IPS DF 4.7 (cell line): Measurements from ENCODE around the gene CDC45.
"Not testable (repeated sequence)": the region's sequence is repeated elsewhere in the genome, so short reads cannot be mapped to it uniquely, and the experiment has no call there.

Experiments
- DNase-seq: peaks from one replicate; pipeline ENCODE4 v3.0.0-alpha.2; 2013; ENCODE audit warnings: low spot score; ENCODE audit errors: extremely low read depth

The CDC45 gene

DNA sequence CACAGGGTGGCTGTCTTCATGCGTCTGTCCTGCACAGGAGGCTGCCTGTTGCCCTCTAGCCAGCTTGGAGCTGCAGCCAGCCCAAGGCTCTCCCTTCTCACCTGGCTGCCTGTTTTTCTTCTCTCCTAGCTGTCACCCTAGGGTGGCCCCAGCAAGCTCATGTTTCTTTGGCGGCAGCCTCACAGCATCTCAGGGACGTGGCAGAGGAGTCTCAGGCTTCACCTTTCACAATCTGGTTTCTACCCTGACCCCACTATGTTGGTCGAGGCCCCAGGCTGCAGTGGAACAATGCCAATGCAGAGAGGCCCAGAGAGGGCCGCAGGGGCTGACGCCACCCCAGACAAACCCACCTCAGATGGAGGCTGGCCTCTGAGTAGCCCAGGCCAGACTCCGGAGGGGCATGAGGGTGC is 47.0 kb downstream of the CDC45 start:
- DNase-seq = no peak

DNA sequence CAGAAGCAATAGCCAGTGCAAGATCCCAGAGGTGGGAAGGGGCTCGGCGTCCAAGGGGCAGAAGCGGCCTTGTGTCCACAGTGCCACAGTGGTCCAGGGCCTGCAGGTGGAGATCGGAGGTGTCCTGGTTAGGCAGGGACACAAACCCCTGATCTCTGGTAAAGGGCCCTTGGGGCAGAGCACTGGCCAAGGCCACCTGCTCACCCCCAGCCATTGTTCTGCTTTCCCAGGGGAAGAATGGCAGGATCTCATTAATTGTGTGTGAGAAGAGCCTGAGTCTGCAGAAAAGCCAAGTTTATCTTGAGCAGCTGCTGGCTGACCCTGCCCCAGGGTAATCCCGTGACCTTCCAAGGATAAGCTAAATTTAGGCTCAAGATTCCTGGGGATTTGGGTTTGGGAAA is 47.6 kb downstream of the CDC45 start:
- DNase-seq = no peak

DNA sequence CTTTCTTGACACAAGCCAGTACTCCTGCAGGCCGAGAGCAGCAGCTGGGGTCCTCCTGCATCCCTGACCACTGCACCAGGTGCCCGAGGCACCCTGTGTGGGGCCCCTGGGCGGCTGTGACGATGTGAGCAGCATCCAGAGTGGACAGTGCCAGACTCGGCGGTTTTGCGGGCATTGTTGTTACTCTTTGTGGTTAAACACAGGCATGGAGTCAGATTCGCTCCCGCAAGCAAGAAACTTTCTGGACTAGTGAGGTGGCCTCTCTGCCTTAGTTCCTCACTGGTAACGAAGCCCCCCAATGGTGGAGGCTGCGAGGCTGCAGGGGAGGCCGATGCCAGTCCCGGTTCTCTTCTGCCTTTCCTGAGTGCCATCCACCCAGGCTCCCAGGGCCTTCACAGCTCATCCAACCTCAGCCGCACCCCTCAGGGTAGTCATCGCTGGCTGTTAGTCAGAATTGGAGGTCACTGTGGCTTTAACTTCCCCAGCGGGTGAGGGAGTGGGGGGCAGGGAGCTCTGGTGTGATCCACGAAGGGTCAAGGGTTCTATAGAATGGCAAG is 48.2 kb downstream of the CDC45 start:
- no peak for DNase-seq

DNA sequence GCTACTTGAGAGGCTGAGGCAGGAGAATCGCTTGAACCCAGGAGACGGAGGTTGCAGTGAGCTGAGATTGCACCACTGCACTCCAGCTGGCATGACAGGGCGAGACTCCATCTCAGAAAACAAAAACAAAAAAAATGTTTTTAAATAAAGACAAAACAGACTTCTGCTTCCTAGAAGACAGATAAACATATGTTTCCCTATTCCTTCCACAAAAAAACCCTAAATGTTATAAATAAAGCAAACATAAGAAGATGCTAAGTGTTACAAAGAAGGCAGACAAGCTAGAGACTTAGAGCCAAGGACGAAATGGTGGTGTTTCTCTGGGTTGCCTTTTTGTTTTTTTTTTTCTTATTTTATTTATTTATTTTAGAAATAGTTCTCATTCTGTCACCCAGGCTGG is 50.1 kb downstream of the CDC45 start:
- no peak for DNase-seq

DNA sequence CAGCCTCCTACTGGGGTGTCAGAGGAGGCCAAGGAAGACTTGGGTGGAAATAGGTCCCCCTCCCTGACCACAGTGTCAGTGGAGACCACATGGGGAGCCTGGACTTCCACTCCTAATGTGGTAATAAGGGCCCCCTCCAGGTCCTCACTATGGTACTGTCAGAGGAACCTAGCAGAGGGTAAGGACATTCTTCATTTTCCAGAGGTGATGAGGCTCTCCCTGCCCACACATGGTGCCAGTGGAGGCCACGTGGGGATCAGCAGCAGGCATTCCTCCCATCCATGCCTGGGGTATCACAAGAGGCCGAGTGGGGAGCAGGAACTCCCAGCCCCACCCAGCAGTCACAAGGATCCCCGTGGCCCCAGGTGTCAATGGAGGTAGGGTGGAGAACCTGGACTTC is 51.0 kb downstream of the CDC45 start:
- no peak for DNase-seq

DNA sequence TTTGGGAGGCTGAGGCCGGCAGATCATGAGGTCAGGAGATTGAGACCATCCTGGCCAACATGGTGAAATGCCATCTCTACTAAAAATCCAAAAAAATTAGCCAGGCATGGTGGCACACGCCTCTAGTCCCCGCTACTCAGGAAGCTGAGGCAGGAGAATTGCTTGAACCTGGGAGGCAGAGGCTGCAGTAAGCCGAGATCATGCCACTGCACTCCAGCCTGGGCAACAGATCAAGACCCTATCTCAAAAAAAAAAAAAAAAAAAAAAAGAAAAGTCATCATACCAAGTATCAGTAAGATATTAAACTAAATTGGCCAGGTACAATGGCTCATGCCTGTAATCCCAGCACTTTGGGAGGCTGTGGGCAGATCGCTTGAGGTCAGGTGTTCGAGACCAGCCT is 51.6 kb downstream of the CDC45 start:
- not testable (repeated sequence) for DNase-seq

DNA sequence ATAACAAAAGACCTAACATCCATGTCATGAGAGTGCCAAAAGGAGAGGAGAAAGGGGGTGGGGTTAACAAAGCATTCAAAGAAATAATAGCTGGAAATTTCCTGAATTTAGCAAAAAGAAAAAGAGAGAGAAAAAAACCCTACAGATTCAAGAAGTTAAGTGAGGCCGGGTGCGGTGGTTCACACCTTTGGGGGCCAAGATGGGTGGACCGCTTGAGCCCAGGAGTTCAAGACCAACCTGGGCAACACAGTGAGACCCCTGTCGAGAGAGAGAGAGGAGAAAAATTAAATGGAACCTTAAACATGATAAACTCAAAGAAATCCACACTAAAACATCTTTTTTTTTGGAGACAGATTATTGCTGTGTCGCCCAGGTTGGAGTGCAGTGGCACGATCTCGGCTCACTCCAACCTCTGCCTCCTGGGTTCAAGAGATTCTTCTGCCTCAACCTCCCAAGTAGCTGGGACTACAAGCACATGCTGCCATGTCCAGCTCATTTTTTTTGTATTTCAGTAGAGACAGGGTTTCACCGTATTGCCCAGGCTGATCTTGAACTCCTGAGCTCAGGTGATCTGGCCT is 53.4 kb downstream of the CDC45 start:
- no peak for DNase-seq

DNA sequence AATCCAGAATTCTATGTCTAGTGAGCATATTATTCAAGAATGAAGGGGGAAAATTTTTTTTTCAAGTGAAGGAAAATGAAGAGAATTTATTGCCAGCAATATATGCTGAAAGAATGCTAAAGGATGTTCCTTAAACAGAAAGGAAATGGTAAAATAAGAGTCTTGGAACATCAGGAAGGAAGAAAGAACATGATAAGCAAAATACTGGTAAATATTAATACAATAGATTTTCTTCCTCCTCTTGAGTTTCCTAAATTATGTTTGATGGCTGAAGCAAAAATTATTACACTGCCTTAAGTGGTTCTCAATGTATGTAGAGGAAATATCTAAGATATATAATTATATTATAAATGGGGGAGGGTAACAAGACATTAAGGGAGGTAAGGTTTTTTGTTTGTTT is 54.1 kb downstream of the CDC45 start:
- no peak for DNase-seq

DNA sequence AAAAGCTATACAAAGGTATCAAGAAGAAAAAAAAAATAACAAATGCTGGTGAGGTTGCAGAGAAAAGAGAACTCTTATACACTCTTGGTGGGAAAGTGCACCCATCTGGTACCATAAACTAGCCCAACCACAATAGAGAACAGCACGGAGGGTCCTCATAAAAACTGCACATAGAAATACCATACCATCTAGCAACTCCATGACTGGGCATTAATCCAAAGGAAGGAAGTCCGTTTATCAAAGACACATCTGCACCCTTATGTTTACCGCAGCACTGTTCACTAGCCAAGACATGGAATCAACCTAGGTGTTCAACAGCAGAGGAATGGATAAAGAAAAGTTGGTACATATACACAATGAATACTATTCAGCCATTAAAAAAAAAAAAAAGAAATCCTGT is 55.3 kb downstream of the CDC45 start:
- DNase-seq = no peak

DNA sequence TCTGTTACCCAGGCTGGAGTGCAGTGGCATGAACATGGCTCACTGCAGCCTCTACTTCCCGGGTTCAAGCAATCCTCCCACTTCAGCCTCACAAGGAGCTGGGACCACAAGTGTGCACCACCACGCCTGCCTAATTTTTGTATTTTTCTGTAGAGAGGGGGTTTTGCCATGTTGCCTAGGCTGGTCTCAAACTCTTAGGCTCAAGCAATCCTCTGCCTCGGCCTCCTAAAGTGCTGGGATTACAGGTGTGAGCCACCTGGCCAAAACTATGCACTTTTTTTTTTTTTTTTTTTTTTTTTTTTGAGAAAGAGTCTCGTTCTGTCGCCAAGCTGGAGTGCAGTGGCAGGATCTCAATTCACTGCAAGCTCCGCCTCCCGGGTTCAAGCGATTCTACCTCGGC is 56.8 kb downstream of the CDC45 start:
- no peak for DNase-seq

DNA sequence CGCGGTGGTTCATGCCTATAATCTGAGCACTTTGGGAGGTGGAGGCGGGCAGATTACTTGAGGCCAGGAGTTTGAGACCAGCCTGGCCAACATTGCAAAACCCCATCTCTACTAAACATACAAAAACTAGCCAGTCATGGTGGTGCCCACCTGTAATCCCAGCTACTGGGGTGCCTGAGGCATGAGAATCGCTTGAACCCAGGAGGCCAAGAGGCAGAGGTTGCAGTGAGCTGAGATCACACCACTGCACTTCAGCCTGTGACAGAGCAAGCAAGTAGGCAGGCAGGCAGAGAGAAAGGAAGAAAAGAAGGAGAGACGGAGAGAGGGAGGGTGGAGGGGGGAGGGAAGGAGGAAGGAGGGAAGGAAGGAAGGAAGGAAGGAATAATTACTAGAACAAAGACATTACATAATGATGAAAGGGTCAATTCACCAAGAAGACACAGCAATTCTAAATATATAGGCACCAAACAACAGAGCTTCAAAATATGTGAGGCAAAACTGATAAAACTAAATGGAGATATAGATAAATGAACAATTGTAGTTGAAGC is 58.3 kb downstream of the CDC45 start:
- no peak for DNase-seq

DNA sequence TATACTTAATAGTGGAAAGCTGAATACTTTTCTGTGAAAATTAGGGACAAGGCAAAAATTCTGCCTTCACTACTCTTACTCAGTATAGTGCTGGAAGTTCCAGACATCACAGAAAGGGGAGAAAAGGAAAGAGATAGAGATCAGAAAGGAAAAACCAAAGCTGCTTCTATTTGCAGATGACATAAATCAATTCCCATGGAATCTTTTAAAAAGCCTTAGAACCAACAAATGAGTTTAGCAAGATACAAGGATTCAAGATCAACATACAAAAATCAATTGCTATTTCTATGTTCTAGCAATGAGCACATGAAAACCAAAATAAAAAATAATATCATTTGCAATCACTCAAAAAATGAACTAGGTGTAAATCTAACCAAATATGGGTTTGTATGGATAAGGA is 60.7 kb downstream of the CDC45 start:
- no peak for DNase-seq

DNA sequence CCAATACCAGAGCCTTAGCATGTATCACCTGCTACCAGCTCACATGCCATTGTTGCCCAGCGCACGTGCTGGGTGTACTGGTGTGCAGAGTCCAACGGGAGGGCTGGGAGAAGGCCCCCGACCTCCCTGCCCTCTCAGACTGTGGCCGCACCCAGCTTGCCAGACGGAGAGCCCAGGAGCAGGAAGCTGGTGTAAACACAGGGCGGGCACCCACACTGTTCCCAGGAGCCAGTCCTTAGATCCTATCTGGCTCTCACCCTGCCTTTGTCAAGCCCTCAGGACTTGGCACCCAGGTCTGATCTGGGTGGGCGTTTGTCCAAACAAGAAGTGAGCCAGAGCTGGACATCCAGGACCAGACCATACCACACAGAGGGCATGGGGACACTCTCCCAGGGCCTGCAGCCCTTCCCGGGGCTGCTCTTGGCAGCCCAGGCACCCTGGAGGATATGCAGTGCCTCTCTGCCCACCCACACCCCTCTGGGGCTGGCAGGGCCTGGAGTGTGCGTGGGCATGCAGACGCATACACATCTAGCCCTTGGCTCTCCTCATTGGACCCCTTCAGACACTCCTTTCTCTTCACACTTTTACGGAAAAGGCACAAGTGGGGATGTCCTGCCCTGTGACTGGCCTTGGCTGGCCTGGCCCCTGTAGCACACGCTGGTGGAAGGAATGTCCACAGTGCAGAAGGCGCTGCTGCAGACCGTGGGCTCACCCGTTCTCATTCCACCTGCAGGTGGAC is 64.4 kb downstream of the CDC45 start:
- no peak for DNase-seq

DNA sequence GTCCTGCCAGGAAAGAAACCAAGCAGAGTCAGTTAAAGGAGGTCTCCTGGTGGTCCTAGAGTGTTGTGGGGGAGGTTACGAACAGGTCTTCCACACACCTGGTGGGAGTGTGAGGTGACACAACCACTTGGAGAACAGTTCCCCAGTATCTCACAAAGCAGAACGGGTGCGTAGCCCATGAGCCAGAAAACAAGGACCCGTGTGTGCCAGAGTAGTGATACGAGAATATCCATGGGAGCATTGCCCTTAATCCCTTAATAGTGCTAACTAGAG is 66.2 kb downstream of the CDC45 start:
- DNase-seq = no peak

DNA sequence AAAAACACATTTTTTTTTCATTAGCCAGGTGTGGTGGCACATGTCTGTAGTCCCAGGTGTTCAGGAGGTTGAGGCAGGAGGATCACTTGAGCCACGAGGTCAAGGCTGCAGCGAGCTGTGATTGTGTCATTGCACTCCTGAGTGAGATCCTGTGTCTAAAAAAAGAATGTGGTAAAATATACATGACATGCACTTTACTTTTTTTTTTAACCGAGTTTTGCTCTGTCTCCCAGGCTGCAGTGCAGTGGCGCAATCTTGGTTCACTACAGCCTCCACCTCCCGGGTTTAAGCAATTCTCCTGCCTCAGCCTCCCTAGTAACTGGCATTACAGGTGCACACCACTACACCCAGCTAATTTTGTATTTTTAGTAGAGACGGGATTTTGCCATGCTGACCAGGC is 67.0 kb downstream of the CDC45 start:
- no peak for DNase-seq

DNA sequence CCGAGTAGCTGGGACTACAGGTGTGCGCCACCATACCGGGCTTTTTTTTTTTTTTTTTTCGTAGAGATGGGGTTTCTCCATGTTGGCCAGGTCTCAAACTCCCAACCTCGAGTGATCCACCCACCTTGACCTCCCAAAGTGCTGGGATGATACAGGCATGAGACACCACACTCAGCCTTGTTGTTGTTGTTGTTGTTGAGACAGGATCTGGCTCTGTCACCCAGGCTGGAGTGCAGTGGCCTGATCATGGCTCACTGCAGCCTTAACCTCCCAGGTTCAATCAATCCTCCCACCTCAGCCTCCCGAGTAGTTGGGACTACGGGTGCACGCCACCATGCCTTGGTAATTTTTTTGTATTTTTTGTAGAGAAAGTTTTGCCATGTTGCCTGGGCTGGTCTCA is 67.9 kb downstream of the CDC45 start:
- DNase-seq = no peak

DNA sequence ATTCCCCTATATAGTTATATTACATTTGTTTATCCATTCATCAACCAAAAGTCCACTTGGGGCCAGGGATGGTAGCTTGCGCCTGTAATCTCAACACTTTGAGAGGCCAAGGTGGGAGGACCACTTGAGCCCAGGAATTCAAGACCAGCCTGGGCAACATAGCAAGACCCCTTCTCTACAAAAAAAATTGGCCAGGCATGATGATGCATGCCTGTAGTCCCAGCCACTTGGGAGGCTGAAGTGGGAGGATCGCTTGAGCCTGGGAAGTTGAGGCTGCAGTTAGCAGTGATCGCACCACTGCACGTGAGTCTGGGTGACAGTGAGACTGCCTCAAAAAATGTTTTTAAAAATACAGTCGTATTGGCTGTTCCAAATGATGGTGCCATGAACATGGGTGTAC is 68.7 kb downstream of the CDC45 start:
- DNase-seq = not testable (repeated sequence)

DNA sequence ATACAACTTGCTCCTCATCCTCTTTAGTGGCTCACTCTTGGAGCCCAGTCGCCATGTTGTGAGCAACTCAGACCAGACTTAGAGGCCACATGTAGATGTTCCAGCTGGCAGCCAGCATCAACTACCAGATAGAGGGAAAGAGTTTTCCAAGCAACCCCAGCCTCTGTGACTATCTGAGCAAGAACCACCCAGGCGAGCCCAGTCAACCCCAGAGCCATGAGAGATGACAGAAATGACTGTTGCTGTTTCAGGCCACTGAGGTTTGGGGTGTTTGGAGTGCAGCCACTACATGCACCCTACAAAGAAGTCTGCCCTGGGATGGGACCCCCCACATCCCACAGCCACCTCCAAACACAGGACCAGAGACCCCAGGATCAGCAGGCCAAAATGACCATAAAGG is 69.2 kb downstream of the CDC45 start:
- no peak for DNase-seq

DNA sequence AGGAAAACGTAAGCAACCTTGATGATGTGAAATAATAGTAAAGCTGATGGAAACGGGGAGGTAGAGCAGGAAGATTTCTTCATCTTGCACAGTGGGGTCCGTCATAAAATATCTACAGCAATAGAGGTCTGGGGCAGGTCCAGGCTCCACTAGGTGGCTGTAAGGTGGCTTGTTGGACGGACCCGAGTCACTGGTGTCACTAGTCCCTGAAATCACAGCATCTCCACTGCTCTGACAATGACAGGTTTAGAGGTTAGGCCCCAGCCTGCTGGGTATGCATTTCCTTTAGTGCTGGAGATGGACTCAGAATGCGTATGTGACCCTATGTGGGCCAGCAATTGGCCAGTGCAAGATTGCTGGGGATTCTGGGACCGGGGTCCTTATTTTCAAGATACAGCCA is 69.7 kb downstream of the CDC45 start:
- DNase-seq = no peak

DNA sequence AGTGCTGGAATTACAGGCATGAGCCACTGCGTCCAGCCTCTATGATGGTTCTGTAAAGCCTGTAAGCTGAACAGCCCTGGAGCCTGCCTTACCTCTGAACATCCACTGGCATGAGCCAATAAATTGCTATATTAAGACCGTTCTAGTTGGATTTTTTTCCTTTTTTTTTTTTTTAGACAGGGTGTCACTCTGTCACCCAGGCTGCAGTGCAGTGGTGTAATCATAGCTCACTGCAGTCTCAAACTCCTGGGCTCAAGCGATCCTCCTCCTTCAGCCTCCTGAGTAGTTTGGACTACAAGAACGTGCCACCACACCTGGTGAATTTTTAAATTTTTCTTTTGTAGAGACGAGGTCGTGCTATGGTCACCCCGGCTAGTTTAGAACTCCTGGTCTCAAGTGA is 70.7 kb downstream of the CDC45 start:
- no peak for DNase-seq

DNA sequence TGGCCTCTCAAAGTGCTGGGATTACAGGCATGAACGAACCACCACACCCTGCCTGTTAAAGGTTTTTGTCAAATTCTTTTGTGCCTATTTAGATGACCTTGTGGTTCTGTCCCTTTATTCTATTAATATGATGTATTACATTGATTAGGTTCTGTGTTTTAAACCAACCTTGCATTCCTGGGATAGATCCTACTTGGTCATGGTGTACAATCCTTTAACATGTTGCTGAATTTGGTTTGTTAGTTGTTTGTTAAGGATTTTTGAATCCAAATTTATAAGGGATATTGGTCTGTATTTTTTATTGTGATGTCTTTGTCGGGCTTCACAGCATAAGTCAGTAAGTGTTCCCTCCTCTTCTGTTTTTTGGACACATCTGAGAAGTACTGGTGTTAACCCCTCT is 73.5 kb downstream of the CDC45 start:
- no peak for DNase-seq

DNA sequence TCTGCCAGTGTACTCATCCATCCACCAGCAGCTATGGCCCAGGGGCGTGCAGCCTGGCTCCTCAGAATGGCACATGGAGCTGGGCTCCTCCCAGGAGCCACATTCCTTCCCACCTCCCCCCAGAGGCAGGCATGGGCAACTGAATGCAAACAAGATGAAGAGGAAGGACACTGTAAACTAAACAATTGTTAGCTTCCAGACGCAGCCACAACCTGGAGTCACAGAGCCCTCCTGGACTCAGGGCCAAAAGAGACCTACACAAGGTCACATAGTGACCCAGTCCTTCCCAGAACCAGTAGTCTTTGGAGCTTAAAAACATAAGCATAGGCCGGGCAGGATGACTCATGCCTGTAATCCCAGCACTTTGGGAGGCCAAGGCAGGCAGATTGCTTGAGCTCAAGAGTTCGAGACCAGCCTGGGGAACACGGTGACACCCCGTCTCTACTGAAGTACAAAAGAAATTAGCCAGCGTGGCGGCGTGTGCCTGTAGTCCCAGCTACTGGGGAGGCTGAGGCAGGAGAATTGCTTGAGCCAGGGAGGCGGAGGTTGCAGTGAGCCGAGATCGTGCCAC is 75.2 kb downstream of the CDC45 start:
- peak; percentile 38 for DNase-seq

DNA sequence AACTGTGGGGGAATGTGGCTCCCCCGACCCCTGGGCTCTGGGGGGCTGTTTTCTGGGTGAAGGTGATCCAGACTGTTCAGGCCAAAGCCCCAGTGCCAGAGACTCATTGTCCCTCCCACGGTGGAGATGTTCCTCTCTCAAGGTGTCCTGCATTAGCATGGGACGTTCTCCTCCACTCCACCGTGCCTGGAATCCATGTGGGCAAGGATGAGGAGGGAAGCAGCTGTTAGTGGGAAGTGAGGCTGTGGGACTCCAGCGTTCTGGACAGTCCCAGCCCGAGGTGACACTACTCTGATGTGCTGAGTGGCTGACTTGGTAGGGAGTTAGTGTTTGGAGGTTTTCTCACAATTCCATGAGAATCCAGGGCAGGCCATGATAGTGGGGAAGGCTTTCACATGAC is 75.9 kb downstream of the CDC45 start:
- DNase-seq = no peak
